Retinal pigment epithelial cell (primary cell): ENCODE results near the gene IL6R.

ENCODE experiments used
- DNase-seq: peaks from one replicate; pipeline ENCODE4 v3.0.0-alpha.2; 2010; ENCODE audit warnings: low read depth
- H3K4me3 ChIP-seq: 2 replicates; pipeline ENCODE4 v1.5.1; 2011; ENCODE audit warnings: mild to moderate bottlenecking, low read length, control low read depth, moderate library complexity
- TF ChIP-seq, protein P1 (sequence below): conservative IDR thresholded peaks from 2 replicates; pipeline ENCODE4 v1.5.1; 2011; ENCODE audit warnings: low read depth, low read length, control low read depth, inconsistent platforms

IL6R gene

DNA sequence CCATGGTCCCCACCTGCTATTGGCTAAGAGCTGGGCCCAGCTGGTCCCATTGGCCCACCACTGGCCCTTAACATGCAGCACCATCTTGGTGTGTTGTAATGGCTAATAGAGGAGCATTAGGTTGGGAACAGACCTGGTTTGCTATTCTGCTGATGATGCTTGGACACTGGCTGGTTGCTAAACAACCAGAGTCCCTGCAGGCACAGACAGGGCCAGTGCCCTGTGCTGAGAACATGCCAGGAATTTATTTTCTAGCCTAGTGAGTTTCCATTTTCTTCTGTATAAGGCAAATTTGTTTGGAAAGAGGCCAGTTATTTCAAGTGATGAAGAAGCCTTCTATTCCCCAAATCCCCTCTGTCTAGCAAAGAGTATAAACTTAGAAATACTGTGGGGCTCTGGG is 53.9 kb downstream of the IL6R start:
- TF ChIP-seq, protein P1, sequence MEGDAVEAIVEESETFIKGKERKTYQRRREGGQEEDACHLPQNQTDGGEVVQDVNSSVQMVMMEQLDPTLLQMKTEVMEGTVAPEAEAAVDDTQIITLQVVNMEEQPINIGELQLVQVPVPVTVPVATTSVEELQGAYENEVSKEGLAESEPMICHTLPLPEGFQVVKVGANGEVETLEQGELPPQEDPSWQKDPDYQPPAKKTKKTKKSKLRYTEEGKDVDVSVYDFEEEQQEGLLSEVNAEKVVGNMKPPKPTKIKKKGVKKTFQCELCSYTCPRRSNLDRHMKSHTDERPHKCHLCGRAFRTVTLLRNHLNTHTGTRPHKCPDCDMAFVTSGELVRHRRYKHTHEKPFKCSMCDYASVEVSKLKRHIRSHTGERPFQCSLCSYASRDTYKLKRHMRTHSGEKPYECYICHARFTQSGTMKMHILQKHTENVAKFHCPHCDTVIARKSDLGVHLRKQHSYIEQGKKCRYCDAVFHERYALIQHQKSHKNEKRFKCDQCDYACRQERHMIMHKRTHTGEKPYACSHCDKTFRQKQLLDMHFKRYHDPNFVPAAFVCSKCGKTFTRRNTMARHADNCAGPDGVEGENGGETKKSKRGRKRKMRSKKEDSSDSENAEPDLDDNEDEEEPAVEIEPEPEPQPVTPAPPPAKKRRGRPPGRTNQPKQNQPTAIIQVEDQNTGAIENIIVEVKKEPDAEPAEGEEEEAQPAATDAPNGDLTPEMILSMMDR: no peak
- no peak overlapping the region for H3K4me3 ChIP-seq
- DNase-seq: no peak

GRCh38 chr1:154460695-154461260 is 55.6 kb downstream of the IL6R start:
- TF ChIP-seq, protein P1: no peak
- no peak for DNase-seq
- no peak overlapping the region for H3K4me3 ChIP-seq

- no peak overlapping the region for H3K4me3 ChIP-seq
- TF ChIP-seq, protein P1: no peak
Observed at GRCh38 chr1:154463512-154463990, 58.4 kb downstream of the IL6R start.

DNA sequence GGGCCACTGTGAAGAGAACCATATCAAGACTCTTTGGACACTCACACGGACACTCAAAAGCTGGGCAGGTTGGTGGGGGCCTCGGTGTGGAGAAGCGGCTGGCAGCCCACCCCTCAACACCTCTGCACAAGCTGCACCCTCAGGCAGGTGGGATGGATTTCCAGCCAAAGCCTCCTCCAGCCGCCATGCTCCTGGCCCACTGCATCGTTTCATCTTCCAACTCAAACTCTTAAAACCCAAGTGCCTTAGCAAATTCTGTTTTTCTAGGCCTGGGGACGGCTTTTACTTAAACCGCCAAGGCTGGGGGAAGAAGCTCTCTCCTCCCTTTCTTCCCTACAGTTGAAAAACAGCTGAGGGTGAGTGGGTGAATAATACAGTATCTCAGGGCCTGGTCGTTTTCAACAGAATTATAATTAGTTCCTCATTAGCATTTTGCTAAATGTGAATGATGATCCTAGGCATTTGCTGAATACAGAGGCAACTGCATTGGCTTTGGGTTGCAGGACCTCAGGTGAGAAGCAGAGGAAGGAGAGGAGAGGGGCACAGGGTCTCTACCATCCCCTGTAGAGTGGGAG is 60.6 kb downstream of the IL6R start:
- no peak overlapping the region for H3K4me3 ChIP-seq
- no peak for DNase-seq
- TF ChIP-seq, protein P1: no peak

More at GRCh38 chr1:154463512-154463990, 58.4 kb downstream of the IL6R start:
- no peak for DNase-seq

DNA sequence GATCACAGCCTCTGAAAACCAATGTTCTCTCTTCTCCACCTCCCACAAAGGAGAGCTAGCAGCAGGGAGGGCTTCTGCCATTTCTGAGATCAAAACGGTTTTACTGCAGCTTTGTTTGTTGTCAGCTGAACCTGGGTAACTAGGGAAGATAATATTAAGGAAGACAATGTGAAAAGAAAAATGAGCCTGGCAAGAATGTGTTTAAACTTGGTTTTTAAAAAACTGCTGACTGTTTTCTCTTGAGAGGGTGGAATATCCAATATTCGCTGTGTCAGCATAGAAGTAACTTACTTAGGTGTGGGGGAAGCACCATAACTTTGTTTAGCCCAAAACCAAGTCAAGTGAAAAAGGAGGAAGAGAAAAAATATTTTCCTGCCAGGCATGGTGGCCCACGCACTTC is 61.1 kb downstream of the IL6R start:
- no peak for DNase-seq
- H3K4me3 ChIP-seq: no peak overlapping the region
- TF ChIP-seq, protein P1: no peak

DNA sequence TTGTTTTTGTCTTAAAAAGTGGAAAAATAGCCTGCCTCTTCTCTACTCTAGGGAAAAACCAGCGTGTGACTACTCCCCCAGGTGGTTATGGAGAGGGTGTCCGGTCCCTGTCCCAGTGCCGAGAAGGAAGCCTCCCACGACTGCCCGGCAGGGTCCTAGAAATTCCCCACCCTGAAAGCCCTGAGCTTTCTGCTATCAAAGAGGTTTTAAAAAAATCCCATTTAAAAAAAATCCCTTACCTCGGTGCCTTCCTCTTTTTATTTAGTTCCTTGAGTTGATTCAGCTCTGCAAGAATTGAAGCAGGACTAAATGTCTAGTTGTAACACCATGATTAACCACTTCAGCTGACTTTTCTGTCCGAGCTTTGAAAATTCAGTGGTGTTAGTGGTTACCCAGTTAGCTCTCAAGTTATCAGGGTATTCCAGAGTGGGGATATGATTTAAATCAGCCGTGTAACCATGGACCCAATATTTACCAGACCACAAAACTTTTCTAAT is 61.8 kb downstream of the IL6R start:
- DNase-seq: no peak
- no peak overlapping the region for H3K4me3 ChIP-seq
- TF ChIP-seq, protein P1: no peak
